GM21423 (cell line): Measurements from ENCODE around the gene PPM1N.

Experiments
- ATAC-seq: cut with Tn5 transposase; IDR thresholded peaks from one replicate; pipeline ENCODE4 v1.9.1; 2021; ENCODE audit warnings: mild to moderate bottlenecking, moderate library complexity; ENCODE audit not compliant: unreplicated experiment

PPM1N gene

DNA sequence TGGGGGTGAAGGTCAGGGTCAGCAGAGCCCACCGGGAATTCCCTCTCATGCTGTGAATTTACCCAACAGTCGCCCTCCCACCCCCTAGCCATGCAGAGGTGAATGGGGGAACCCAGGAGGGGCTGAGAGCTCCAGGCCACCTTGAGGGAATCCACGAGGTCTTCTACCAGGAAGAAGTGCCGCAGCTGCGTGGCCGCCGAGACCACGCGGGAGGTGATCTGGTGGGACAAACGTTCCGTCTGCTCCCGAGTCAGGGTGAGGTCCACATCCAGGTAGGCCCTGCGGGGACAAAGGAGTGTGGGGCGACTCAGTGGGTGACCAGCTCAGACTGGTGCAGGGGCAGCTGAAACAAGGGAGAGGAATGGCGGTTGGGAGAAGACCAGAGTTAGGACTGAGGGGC, 9.5 kb upstream of the PPM1N start:
- ATAC-seq = no peak

DNA sequence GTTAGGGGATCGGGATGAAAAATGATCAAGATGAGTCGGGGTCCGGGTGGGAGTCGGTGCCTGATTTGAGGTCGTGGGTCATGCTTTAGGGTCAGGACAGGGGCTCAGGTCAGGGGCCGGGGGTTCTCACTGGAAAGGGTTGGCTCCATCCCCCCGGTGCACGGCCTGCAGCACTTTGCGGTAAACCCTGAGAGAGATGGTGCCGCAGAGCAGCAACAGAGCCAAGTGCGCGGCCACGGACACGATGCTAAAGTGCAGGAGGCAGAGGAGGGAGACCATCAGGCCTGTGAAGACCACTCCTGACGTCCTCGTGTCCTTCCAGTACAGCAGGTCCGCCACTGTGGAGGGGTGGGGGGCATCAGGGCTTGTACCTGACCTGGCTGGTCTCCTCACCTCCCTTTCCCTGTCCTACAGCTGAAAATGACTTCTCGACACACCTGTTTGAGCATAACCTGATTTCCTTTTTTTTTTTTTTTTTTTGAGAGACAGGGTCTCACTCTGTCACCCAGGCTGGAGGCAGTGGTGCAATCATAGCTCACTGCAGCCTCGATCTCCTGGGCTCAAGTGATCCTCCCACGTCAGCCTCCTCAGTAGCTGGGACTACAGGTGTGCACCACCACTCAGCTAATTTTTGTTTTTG, 8.9 kb upstream of the PPM1N start:
- ATAC-seq = no peak

DNA sequence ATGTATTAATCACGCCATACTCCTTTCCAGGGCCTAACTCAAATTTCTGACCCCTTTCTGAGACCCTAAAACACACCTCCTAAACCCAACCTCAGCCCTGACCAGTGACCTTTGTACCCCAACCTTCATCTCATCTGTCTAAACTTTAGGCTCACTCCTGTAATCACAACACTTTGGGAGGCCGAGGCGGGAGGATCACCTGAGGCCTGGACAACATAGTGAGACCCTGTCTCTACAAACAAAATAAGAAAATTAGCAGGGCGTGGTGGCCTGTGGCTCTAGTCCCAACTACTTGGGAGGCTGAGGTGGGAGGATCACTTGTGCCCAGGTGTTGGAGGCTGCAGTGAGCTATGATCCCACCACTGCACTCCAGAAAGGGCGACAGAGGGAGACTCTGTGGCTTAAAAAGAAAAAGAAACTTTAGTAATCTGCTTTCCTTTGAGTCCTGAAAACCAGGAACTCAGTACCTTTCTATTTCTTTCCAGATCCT, 6.1 kb upstream of the PPM1N start:
- ATAC-seq = no peak

DNA sequence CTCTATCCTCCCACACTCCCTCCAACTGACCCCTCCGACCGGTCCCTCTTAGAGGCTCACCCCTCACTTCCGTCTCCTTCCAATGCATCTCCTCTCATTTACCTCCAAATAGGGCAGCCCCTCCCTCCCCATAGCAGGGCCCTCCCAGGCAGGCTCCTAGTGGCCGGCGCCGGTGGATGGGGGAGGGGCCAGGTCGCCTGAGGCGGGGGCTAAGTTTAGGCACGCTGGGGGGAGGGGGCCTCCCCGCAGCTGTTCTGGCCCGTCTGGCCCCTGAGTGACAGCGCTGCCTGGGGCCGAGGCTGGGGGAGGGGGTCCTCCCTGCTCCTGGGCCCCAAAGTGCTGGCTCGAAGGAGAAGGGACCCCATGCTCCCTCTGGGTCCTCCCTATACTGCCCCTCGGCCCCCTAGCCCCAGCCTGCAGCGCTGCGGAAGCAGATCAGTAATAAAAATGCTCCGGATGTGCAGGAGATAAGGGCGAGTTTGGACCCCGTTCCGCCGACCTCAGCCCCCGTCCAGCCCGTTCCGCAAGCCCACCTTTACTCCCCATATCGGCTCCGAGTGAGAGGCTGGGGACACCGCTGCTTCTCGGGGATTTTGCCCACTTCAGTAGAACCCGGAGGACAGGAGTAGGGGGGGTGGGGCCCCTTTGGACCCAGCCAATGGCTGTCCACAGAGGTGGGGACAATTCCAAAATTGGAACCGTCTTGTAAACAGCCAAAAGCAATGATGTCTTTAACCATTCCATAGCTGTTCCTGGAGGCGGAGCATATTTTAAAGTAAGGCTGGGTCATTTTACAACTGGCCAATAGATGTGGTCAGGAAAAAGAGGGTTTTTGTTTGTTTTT, 5.4 kb upstream of the PPM1N start:
- no peak for ATAC-seq

DNA sequence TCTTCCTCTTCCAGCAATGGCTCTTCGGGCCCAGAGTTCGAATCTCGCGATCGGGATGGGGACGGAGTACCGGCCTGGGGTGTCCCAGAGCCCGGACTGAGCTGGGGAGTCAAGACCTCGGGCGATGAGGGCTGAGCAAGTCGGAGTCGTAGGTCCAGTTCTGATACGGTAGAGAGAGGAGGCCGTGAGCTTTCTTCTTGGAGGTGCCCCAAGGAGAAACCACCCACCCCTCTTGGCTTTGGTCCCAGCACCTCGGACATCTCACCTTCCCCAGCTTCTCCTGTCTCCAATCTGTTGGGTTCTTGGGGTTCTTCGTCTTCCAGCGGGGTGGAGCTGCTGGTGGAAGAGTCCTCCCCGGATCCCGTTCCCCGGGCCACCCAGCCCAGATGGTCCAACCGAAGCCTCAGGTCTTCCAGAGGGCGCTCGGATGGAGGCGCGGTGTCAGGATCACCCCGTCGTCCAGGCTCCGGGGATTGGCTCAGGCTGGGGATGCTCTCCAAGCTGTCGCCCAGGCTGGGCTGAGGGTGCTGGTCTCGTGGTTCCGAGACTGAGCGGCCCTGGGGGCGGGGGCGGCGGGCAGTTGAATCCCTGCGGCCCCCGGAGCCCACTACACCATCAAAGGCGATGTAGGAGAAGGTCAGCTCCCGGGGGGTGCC, 3.9 kb upstream of the PPM1N start:
- no peak for ATAC-seq

DNA sequence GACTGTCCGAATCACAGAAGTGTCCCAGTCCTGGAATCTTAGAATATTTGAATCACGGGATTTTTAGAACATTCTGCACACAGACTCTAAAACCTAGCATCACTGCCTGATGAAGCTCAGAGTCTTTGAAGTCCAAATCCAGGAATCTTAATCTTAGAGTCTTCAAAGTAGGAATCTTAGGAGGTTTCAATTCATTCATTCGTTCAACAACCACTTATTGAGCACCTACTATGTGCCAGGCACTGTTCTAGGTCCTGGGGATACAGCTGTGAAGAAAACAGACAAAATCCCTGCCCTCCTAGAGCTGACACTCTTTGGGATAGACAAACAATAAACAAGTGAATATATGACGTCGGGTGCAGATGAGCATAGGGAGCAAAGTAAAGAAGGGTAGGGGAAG, 3.1 kb upstream of the PPM1N start:
- no peak for ATAC-seq

DNA sequence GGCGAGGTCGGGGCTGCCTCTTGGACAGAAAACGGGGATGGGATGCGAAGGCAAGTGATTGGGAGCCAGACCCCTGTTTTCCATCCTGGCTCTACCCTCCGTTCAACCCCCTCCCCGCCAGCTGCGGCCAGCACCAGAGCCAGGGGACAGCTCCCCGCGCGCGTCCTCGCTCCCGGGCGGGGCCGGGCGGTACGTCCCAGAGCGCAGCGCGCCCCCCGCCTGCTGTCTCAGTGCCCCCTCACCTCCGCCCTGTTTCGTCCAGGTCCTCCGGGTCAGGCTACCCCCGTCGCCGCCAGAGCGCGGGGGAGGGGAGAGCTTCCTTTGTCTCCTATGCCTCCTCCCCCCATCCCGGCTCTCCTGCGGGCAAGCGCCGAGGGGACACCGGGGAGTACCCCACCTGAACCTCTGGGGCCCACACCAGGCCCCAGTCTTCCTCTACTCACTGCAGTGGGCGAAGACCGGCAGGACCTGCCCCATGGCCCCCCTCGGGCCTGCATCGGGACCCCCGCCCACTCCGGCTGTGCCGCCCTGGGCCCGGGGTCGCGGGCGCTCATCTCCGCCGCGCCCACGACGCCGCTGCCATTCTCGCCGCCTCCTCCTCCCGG, 1.8 kb upstream of the PPM1N start:
- peak; percentile 6 for ATAC-seq

DNA sequence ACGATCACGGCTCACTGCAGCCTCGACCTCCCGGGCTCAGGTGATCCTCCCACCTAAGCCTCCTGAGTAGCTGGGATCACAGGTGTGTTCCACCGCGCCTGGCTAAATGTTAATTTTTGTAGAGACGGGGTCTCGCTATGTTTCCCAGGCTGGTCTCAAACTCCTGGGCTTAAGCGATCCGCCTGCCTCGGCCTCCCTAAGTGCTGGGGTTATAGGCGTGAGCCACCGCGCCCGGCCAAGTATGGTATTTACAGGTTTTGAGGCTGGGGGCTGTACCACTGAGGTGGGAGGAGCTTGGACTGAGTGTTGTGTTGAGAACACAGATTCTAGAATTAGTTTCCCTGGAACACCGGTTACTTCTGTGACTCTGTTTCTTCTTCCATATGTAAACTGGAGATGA, 452 bp upstream of the PPM1N start:
- ATAC-seq = no peak

DNA sequence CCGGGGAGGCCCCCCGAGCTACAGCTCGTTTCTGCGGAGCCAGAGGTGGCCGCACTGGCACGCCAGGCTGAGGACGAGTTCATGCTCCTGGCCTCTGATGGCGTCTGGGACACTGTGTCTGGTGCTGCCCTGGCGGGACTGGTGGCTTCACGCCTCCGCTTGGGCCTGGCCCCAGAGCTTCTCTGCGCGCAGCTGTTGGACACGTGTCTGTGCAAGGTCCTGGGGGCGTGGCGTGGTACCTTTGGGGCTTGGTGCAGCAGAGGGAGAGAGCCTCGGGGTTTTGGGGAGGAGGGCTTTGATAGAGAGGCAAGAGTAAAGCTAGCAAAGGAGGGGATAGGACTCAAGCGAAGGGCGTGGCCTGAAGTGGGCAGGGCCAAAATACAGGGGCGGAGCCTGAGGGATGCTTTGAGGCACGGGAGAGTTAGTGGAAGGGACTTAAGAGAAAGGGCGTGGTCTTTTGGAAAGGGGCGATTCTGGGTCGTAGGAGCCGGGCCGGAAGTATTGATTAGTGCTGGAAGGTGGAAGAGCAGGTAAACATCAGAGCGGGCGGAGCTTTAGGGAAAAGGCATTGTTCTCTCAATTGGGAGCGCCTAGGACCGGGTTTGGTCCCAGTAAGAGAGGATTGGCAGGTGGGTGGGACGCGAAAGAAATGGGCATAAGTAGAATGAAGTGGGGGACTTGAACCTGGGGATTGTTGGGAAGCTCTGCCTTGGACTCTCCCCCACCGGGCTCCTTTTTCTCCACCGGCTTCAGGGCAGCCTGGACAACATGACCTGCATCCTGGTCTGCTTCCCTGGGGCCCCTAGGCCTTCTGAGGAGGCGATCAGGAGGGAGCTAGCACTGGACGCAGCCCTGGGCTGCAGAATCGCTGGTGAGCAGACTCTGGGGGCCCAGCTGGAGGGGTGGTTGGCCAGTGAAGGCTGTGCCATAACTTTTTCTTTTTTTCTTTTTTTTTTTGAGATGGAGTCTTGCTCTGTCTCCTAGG, 1.2 kb downstream of the PPM1N start:
- no peak for ATAC-seq

DNA sequence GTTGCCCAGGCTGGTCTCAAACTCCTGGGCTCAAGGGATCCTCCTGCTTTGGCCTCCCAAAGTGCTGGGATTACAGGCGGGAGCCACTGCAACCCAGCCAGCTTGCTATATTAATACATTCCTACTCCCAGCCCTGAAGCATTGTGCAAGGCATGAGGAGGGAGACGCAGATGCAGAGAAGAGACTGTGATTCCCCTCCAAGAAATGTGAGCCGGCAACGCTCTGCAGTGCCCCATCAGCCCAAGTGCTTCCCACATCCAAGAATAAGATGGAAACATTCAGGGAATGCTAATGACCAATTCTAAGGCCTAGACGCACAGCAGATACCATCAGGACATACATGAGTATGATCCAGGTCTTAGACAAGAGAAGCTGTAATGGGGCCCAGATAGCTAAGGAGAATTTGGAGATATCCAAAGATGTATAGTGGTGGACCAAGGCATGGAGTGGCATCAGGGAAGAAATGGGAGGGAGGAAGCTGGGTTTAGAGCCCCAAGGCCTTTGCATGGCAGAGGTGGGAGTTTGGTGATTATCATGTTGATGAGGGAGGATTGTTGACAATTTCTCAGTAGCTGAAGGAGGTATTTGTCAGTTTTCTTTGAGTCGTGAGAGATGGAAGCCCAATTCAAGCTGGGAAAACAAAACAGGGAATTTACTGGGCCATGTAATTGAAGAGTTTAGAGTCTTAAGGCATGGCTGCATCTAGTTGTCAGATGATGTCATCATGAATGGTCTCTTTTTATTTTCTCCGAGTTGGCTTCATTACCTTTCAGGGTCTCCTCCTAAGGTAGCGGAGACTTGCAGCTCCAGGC, 2.9 kb downstream of the PPM1N start:
- no peak for ATAC-seq

DNA sequence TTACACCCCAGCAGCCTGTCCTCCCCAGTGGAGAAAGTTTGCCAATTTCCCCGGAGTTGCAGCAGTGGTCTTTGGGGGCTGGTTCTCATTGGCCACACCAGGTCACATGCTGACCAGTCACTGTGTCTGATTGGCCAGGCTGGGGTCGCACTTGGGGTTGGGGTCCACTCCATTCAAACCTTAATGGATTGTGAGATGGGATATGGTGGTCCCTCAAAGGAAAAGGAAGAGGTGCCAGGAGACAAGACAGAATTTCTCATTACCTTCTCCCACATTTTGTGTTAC, 3.4 kb downstream of the PPM1N start:
- ATAC-seq = no peak

DNA sequence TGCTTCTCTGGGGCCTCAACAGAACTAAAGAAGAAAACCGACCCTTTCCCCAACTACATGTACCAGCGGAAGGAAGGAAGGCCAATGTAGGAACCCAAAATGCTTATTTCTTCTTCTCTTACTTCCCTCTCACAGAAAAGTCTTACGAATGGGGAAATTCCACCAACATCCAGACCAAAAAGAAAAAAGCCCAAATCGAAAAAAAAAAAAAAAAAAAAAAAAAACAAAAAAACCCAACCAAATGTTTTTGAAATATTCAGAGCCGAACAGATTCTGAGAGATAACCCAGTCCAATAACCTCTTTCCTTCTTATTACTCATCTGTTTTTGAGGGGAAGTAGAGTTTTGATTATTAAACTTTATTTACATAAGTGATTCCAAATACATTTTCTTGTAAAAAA, 3.9 kb downstream of the PPM1N start:
- ATAC-seq = no peak

DNA sequence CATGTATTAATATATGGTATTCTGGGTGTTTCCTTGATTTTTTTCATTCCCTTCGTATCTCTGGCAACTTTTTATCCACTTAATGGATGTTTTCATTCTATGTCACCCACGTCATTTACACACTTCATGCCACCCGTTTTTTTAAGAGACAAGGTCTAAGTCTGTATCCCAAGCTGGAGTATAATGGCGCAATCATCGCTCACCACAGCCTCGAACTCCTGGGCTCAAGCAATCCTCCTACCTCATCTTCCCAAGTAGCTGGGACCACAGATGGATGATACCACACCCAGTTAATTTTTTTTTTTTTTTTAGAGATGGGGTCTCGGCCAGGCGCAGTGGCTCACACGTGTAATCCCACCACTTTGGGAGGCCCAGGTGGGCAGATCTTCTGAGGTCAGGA, 5.7 kb downstream of the PPM1N start:
- no peak for ATAC-seq

DNA sequence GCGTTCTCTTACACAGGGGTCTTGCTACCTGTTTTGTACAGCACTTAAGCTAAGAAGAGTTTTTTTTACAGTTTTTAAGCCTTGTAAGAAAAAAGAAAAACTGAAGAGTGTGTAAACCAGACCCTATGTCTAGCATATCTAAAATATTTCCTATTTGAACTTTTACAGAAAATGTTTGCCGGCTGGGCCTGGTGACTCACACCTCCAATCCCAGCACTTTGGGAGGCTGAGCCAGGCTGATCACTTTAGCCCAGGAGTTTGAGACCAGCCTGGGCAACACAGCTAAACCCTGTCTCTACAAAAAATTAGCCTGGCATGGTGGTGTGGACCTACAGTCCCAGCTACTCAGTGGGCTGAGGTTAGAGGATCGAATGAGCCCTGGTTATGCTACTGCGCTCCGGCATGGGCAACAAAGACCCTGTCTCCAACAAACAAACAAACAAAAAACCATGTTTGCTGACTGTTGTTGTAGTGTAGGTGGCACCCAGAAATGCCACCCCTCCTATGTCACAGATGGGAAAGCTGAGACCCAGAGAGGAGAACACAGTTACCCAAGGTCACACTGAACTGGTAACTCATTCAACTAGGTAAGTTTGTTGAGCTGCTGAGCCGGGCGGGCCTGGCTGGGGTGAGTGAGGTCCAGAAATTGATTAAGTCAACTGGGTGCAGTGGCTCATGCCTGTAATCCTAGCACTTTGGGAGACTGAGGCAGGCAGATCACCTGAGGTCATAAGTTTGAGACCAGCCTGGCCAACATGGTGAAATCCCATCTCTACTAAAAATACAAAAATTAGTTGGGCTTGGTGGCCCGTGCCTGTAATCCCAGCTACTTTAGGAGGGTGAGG, 7.1 kb downstream of the PPM1N start:
- ATAC-seq = no peak

DNA sequence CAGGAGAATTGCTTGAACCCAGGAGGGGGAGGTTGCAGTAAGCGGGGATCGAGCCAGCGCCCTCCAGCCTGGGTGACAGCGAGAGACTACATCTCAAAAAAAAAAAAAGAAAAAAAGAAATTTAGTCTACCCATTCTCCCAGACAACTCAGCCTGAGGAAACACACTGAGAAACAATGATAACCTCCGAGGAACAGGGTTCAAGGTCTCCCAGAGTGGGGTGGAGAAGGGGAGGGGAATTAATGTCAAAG, 7.7 kb downstream of the PPM1N start:
- ATAC-seq = no peak

DNA sequence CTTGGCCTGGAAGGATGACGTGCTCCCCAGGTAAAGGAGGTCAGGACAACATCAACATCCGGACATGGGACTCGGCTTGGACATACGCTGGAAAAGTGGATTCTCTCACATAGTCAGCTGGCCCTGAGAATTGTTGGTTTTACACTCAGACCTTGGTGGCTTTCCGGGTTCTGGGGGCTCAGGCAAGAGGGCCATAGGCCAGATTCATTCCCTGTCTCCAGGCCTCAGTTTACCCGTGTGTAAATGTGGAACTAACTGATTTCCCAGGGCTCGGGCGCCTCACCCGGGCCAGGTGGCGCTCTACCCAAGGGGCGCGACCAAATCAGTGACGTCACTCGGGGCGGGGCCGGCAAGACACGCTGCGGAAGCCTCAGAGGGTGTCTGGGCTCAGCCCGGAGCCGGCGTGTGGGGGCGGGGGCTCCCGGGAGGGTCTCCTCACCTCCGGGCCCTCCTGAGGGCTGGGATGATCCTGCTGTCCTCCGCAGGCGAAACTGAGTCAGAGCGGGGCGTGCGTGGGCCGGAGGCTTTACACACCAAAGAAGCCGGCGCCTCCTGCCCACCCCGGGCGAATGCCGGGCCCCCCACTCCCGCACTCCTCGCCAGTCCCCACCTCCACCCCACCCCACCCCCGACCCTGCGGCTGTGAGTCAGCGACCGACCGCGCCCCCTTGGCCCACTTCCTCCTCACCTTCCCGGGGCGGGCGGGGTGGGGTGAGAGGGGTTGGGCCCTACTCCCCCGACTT, 8.2 kb downstream of the PPM1N start:
- peak; percentile 61 for ATAC-seq

DNA sequence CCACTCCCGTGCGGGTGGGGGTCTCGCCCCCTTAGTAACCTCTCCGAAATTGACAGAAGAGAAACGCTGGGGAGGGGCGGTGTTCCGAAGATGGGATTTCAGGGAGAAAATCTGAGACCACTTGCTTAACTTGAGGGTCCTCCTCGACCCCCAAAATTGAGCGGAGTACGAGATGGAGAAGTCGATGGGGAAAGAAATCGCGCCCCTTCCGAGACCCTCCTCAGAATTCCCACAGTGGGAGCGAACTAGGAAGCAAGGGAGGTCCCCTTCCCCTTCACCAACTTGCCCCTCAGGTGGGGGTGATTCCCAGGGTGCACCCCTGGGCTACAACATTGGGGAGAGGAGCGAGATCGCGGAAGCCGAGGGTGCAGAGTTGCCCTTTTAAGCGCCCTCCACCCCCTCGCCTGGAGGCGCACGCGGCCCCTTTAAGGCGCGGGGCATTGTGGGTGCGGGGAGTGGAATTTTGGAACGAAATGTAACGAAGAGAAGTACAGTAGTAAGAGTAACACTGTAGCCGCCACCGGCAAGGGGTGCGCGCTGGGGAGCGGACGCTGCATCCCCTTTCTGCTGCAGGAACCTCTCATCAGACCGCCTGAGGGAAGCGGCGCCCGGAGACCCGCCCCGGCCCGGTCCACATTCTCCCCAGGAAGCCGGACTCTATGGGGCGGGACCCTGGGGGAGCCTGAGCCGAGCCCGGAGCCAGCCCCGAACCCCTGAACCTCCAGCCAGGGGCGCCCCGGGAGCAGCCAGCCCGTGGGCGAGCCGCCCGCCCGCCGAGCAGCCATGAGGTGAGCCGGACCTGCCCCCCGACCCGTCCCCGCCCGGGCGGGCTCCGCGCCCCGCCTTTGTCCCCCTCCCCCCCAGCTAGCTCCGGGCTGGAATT, 9.0 kb downstream of the PPM1N start, which contains the start of gene VASP:
TSS of gene VASP (plus strand) at position 491 of the 883 bp plus-strand sequence. CDS start at position 784, 293 bp downstream.
- ATAC-seq = peak; percentile 37
